K562 (cell line): ENCODE measurements around the gene GLRX2. TPM values are rescaled to one million over a fixed set of nuclear protein-coding genes. Genes with fewer than 3 reads are reported as not detected.

ENCODE experiments used
- ATAC-seq: fragments of 200-7000 bp; cut with Tn5 transposase; 3 replicates; pipeline ENCODE4 v1.9.1; 2020; ENCODE audit warnings: moderate library complexity
- BruUV-seq: library from RNA; stranded (reverse); fragments of 400-500 nt; replicated peaks from 2 replicates; lab custom pipeline; 2021; lab: Mats Ljungman, UMichigan
- CTCF ChIA-PET: fragments of 300-600 bp; formaldehyde crosslinking; extraction: SDS; loops from one replicate; lab custom pipeline; 2021; ENCODE audit warnings: low intra/inter-chr PET ratio; lab: Yijun Ruan, JAX
- POLR2A ChIA-PET: fragments of 300-600, 350-650 bp; sonication (Branson Sonifier 250); formaldehyde crosslinking; extraction: SDS; loops from one replicate; lab custom pipeline; 2021; ENCODE audit warnings: antibody characterized with exemption, inconsistent platforms; lab: Yijun Ruan, JAX
- DNase-seq, 4 experiments: peaks; one replicate each; pipeline versions ENCODE4 v3.0.0 to v3.0.0-alpha.2; 2011 to 2018; ENCODE audit warnings: low spot score in 3 of 4, mixed read lengths in 3 of 4; ENCODE audit errors: extremely low read depth in 1 of 4
- FAIRE-seq: peaks from 2 replicates; lab custom pipeline; 2011; peaks lifted over from hg19 to GRCh38; lab: Jason Lieb, UNC
- H2AFZ ChIP-seq: 2 replicates; pipeline ENCODE4 v1.6.0; 2011; ENCODE audit warnings: low read depth, low read length, control low read depth, inconsistent platforms
- H3K27ac ChIP-seq: fragments of 200-600 bp; 3 replicates; pipeline ENCODE4 v1.8.0; 2011; ENCODE audit warnings: low read depth, mild to moderate bottlenecking, control low read depth, inconsistent platforms, low read length, moderate library complexity, mixed read lengths; ENCODE audit errors: extremely low read depth
- H3K27me3 ChIP-seq, 2 experiments: fragments of 300-600 bp in 1 of 2; 2 replicates in 1 of 2; 3 replicates in 1 of 2; pipeline versions ENCODE4 v1.6.0 to v1.8.0; 2011; ENCODE audit warnings: inconsistent platforms in 2 of 2, low read length in 2 of 2, mild to moderate bottlenecking in 1 of 2, mixed read lengths in 1 of 2, moderate library complexity in 1 of 2; ENCODE audit not compliant: control insufficient read depth in 2 of 2, insufficient read depth in 2 of 2
- H3K36me3 ChIP-seq: fragments of 300-600 bp; 3 replicates; pipeline ENCODE4 v1.8.0; 2011; ENCODE audit warnings: mild to moderate bottlenecking, low read length, inconsistent platforms; ENCODE audit not compliant: control insufficient read depth, insufficient read depth
- H3K4me1 ChIP-seq, 2 experiments: fragments of 200-600 bp in 1 of 2; replicated peaks in 1 of 2; 2 replicates in 1 of 2; 3 replicates in 1 of 2; pipeline versions ENCODE4 v1.5.1 to v1.8.0; 2011; ENCODE audit warnings: inconsistent platforms in 2 of 2, low read length in 2 of 2, mild to moderate bottlenecking in 1 of 2, mixed read lengths in 1 of 2, moderate library complexity in 1 of 2; ENCODE audit not compliant: control insufficient read depth in 2 of 2, insufficient read depth in 2 of 2
- H3K4me2 ChIP-seq: 2 replicates; pipeline ENCODE4 v1.6.1; 2011; ENCODE audit warnings: low read length, control low read depth, inconsistent platforms, mixed read lengths; ENCODE audit not compliant: insufficient read depth
- H3K4me3 ChIP-seq: fragments of 200-600 bp; sonication (generic), shearing (Covaris generic); 2 replicates; pipeline ENCODE4 v1.5.1; 2016; ENCODE audit warnings: control low read depth, inconsistent platforms
- H3K79me2 ChIP-seq: fragments of 200-600 bp; 3 replicates; pipeline ENCODE4 v1.8.0; 2011; ENCODE audit warnings: low read length, inconsistent platforms; ENCODE audit not compliant: control insufficient read depth, insufficient read depth
- H3K9ac ChIP-seq, 2 experiments: 2 replicates each; pipeline versions ENCODE4 v1.6.0 to v1.6.1; 2011; ENCODE audit warnings: low read depth in 2 of 2, low read length in 2 of 2, control low read depth in 1 of 2, inconsistent platforms in 1 of 2, mild to moderate bottlenecking in 1 of 2, mixed read lengths in 1 of 2; ENCODE audit not compliant: insufficient read depth in 1 of 2
- H3K9me1 ChIP-seq: one replicate; pipeline ENCODE4 v1.6.0; 2011; ENCODE audit warnings: inconsistent platforms, mild to moderate bottlenecking, low read length, moderate library complexity; ENCODE audit not compliant: control insufficient read depth, insufficient read depth
- H3K9me3 ChIP-seq: replicated peaks from 2 replicates; pipeline ENCODE4 v1.5.1; 2011; ENCODE audit warnings: low read depth, low read length, inconsistent platforms; ENCODE audit not compliant: control insufficient read depth, insufficient read depth
- H4K20me1 ChIP-seq: replicated peaks from 2 replicates; pipeline ENCODE4 v1.6.1; 2011; ENCODE audit warnings: low read length, inconsistent platforms, mixed read lengths; ENCODE audit not compliant: control insufficient read depth, insufficient read depth
- ATF7 ChIP-seq: fragments of 450-650 bp; IDR thresholded peaks from 2 replicates; pipeline ENCODE4 v1.7.1; 2014; ENCODE audit warnings: mild to moderate bottlenecking, moderate library complexity
- MEIS2 ChIP-seq: fragments of 450-650 bp; IDR thresholded peaks from 2 replicates; pipeline ENCODE4 v1.6.1; 2014; ENCODE audit warnings: mild to moderate bottlenecking; ENCODE audit not compliant: partially characterized antibody
- NFXL1 ChIP-seq: fragments of 450-650 bp; formaldehyde crosslinking; IDR thresholded peaks from 2 replicates; pipeline ENCODE4 v1.4.0; 2021; ENCODE audit warnings: mild to moderate bottlenecking
- NFYB ChIP-seq: IDR thresholded peaks from 2 replicates; pipeline ENCODE4 v1.6.1; 2011; ENCODE audit warnings: mild to moderate bottlenecking, moderate library complexity; ENCODE audit not compliant: insufficient read length; ENCODE audit errors: extremely low read depth
- POLR3A ChIP-seq: IDR thresholded peaks from 2 replicates; pipeline ENCODE4 v1.6.1; 2011; ENCODE audit warnings: borderline replicate concordance, mild to moderate bottlenecking, moderate library complexity; ENCODE audit not compliant: insufficient read length, insufficient read depth; ENCODE audit errors: extremely low read depth
- SUPT5H ChIP-seq: fragments of 450-650 bp; IDR thresholded peaks from 2 replicates; pipeline ENCODE4 v1.6.1; 2016
- TAF1 ChIP-seq: IDR thresholded peaks from 2 replicates; pipeline ENCODE4 v1.6.1; 2011; ENCODE audit warnings: mild to moderate bottlenecking, low read length, moderate library complexity; ENCODE audit not compliant: insufficient read depth, control insufficient read depth, severe bottlenecking; ENCODE audit errors: extremely low read depth
- TBP ChIP-seq: optimal IDR thresholded peaks from 2 replicates; pipeline ENCODE3; 2011; ENCODE audit warnings: low read depth, low read length, improper control_type of control experiment
- TCFL5 ChIP-seq: fragments of 250-450 bp; sonication (Bioruptor Pico); conservative IDR thresholded peaks from 2 replicates; pipeline ENCODE4 v1.6.1; 2021; ENCODE audit warnings: mild to moderate bottlenecking, moderate library complexity, matching md5 sums
- ZNF407 ChIP-seq: fragments of 450-650 bp; IDR thresholded peaks from 2 replicates; pipeline ENCODE4 v1.6.1; 2016; ENCODE audit warnings: low read depth
- ZNF436 ChIP-seq: fragments of 250-450, 450-650 bp; sonication (Bioruptor Pico); formaldehyde crosslinking; IDR thresholded peaks from 2 replicates; pipeline ENCODE4 v1.7.0; 2020; ENCODE audit warnings: mild to moderate bottlenecking
- ZNF583 ChIP-seq: fragments of 250-450 bp; sonication (Bioruptor Pico); IDR thresholded peaks from 2 replicates; pipeline ENCODE4 v1.4.0; 2020
- WGBS: fragments of 100-300 bp; shearing (Covaris generic); methylation state at CpG from one replicate; pipeline ENCODE4 v1.1.6; 2016; ENCODE audit warnings: low coverage, mixed read lengths; ENCODE audit not compliant: insufficient coverage; ENCODE audit errors: missing lambda C conversion rate; 5-methylcytosine and 5-hydroxymethylcytosine counted together
- in situ Hi-C: fragments of 300-500 bp; cut with MboI; formaldehyde crosslinking; loops from 4 replicates; pipeline ENCODE4 v1.15.0; 2018; ENCODE audit warnings: inconsistent platforms, mixed read lengths
- intact Hi-C: fragments of 100-400 bp; cut with micrococcal nuclease; formaldehyde crosslinking; loops from 2 replicates; pipeline ENCODE4 v1.14.2; 2022
- polyA plus RNA-seq, 8 experiments: library from polyadenylated mRNA; depleted of rRNA in 4 of 8; stranded (reverse) in 5 of 8; unstranded in 3 of 8; fragments of >200 nt; fragmentation: Nextera tagmentation in 2 of 8; fragmentation: Illumina TruSeq in 1 of 8; extraction: Ambion mirVana in 2 of 8; extraction: Trizol in 1 of 8; gene quantifications; 2 replicates each; pipeline versions ENCODE4 v1.2.1 to v1.2.3, GENCODE V29; 2011 to 2014; ENCODE audit warnings: inconsistent platforms in 1 of 8, missing spikeins in 1 of 8
- total RNA-seq, 7 experiments: library from RNA; depleted of rRNA in 6 of 7; stranded (reverse); fragments of >200 nt in 6 of 7; fragmentation: Illumina TruSeq in 2 of 7; extraction: Trizol in 2 of 7; gene quantifications; 2 replicates each; pipeline versions ENCODE4 v1.2.1 to v1.2.3, GENCODE V29; 2011 to 2021; ENCODE audit warnings: low replicate concordance in 1 of 7

GLRX2 gene
- total and polyA plus RNA-seq, 9 of the 15 experiments (the other 6 are each of a cell fraction or from before 2014, with no cell fraction given), result 13.3 to 82.6 (median 55.1) TPM

- TF ChIP-seq NFXL1 (CRISPR knock-in tag), result no peak
Observed at GRCh38 chr1:193060115-193060403, 45.2 kb downstream of the GLRX2 start (continued).

- no peaks in the 10 kb centered on the region for H3K27me3 ChIP-seq
- H2AFZ ChIP-seq, result peak within 1 kb of the TSS; percentile 84
- CTCF ChIA-PET, result no interaction called here
- TF ChIP-seq TAF1 (peak; percentile 96), ZNF436 (CRISPR knock-in tag) (no peak), POLR3A (no peak), ZNF407 (peak; percentile 97), MEIS2 (peak; percentile 89), SUPT5H (peak; percentile 98), TCFL5 (CRISPR knock-in tag) (no peak), ZNF583 (CRISPR knock-in tag) (0 out of 2 replicates have a peak, but pooled peaks have one; percentile 37), ATF7 (peak; percentile 96), TBP (peak; percentile 86), NFYB (no peak)
Observed at GRCh38 chr1:193059282-193060114, 45.7 kb downstream of the GLRX2 start, which contains the start of the genes RO60 and UCHL5. Gene RO60, plus strand, starts transcription at chr1:193059612. Its CDS starts 9,443 bp downstream, at chr1:193069055. Gene UCHL5, minus strand, starts transcription at chr1:193059360. Its CDS starts 100 bp downstream, at chr1:193059260.

More at GRCh38 chr1:193059282-193060114, 45.7 kb downstream of the GLRX2 start, which contains the start of the genes RO60 and UCHL5:
- peak; percentile 89 to 99 (median 92) for DNase-seq
- peak; percentile 87 for ATAC-seq
- 1% methylated on average over 72 of the region's 74 CpGs for WGBS
- Histone ChIP-seq H3K27ac (peak within 1 kb of the TSS; percentile 94), H3K9me3 (no peaks in the 10 kb centered on the region), H3K4me2 (peak within 1 kb of the TSS; percentile 100), H3K4me1 (peaks cover 10 to 26% of the 10 kb centered on the region in 2 experiments; a peak in 4 of 5 replicates), H3K4me3 (peak within 1 kb of the TSS; percentile 81), H3K79me2 (peaks cover 98% of the 10 kb centered on the region), H3K36me3 (peaks cover 43% of the 10 kb centered on the region), H4K20me1 (peaks cover 9% of the 10 kb centered on the region), H3K9me1 (peaks cover 3% of the 10 kb centered on the region), H3K9ac (peak within 1 kb of the TSS; percentile 96 to 98)
- BruUV-seq, result no TSS peak
- intact Hi-C loops, result loop anchor here (1.0 kb wide), 2 partner anchors 45 to 62 kb away; no protein-coding TSS in a partner anchor
- POLR2A ChIA-PET, result interaction anchor here (0.5 to 3.2 kb wide), 26 partner anchors 8 to 249 kb away, joined by 3 to 26 read pairs (median 4); partner anchors contain the start of genes CDC73 and GLRX2
- FAIRE-seq, result peak; percentile 95
- in situ Hi-C loops, result no loop called here
